ENCODE measurements around the gene CALM1.

Gene CALM1

DNA sequence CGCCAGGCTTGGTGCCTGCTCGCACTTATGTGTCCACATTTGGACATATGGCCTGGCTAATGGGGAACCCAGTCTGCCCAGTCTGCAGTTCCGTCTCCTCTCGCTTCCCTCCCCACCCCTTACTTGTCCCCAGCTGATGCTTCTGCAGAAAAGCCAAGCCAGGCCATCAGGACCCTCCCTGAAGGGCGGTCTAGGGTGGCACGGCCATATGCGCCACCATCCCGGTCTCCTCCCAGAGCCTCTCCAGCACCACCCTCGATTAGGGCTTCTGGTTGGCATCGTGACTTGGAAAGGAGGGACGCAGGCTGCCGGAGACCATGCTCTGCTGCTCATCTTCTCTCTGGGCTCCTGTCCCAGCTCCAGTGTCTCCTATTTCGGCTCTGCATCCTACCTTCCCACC lies 54.6 kb downstream of the CALM1 start:
- POLR2A ChIA-PET = no interaction called here
- TF ChIP-seq TRIM28 (IDR thresholded peaks at IDR 0.05; ENCODE audit: borderline replicate concordance, low read length) = no peak
- TF ChIP-seq ZNF280D (tag by site-specific recombination; IDR thresholded peaks at IDR 0.05) = no peak
- TF ChIP-seq AEBP2 (tag by site-specific recombination; IDR thresholded peaks at IDR 0.05; ENCODE audit: borderline replicate concordance) = no peak
- TF ChIP-seq, protein P1, sequence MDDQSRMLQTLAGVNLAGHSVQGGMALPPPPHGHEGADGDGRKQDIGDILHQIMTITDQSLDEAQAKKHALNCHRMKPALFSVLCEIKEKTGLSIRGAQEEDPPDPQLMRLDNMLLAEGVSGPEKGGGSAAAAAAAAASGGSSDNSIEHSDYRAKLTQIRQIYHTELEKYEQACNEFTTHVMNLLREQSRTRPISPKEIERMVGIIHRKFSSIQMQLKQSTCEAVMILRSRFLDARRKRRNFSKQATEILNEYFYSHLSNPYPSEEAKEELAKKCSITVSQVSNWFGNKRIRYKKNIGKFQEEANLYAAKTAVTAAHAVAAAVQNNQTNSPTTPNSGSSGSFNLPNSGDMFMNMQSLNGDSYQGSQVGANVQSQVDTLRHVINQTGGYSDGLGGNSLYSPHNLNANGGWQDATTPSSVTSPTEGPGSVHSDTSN (CRISPR knock-in tag; IDR thresholded peaks at IDR 0.05) = no peak
- no peak for TF ChIP-seq ZNF521 (tag by site-specific recombination; IDR thresholded peaks at IDR 0.05)
- no peak for TF ChIP-seq ZIC2 (tag by site-specific recombination; IDR thresholded peaks at IDR 0.05)
- no peaks in the 10 kb centered on the region for H3K4me1 ChIP-seq (ENCODE audit: control insufficient read depth, insufficient read depth, low read length)

DNA sequence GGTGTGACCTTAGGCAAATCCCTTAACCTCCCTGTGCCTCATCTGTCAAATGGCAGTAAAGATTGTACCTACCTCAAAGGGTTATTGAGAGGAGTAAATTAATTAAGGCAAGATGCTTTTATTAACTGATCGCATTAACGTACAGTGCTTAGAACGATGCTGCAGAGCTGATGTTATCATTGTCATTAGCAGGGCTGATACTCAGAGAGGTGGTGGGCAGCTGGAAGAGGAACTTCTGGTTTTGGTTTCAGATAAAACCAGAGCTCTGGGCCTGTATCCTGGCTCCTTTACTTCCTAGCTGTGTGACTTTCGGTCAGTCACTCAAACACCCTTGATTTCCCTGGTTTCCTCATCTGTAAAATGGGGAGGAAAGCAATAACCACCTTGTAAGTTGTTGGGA lies 55.1 kb downstream of the CALM1 start:
- H3K9me3 ChIP-seq (ENCODE audit: control insufficient read depth, insufficient read depth, low read depth, low read length) = no peaks in the 10 kb centered on the region
- no peak overlapping the region for H3K27ac ChIP-seq (ENCODE audit: extremely low read depth, low read depth, low read length)
- no peak for TF ChIP-seq ZNF660 (tag by site-specific recombination; IDR thresholded peaks at IDR 0.05)
- TF ChIP-seq ZNF221 (tag by site-specific recombination; IDR thresholded peaks at IDR 0.05; ENCODE audit: borderline replicate concordance) = no peak
- TF ChIP-seq, protein P2, sequence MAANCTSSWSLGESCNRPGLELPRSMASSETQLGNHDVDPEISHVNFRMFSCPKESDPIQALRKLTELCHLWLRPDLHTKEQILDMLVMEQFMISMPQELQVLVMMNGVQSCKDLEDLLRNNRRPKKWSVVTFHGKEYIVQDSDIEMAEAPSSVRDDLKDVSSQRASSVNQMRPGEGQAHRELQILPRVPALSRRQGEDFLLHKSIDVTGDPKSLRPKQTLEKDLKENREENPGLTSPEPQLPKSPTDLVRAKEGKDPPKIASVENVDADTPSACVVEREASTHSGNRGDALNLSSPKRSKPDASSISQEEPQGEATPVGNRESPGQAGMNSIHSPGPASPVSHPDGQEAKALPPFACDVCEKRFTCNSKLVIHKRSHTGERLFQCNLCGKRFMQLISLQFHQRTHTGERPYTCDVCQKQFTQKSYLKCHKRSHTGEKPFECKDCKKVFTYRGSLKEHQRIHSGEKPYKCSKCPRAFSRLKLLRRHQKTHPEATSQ (tag by site-specific recombination; IDR thresholded peaks at IDR 0.05) = no peak
- no peak for TF ChIP-seq ZNF280C (tag by site-specific recombination; IDR thresholded peaks at IDR 0.05)
- no peak for TF ChIP-seq ZNF585B (tag by site-specific recombination; IDR thresholded peaks at IDR 0.05)
- no peak for TF ChIP-seq SCRT2 (tag by site-specific recombination; IDR thresholded peaks at IDR 0.05)
- no peak for TF ChIP-seq ZNF10 (tag by site-specific recombination; IDR thresholded peaks at IDR 0.05)
- no peaks in the 10 kb centered on the region for H3K4me1 ChIP-seq (ENCODE audit: control insufficient read depth, insufficient read depth, low read length)
- CTCF ChIA-PET = interaction anchor here (0.5 kb wide), 1 partner anchor 184 kb away, joined by 3 read pairs; no protein-coding TSS in a partner anchor
- H3K36me3 ChIP-seq (ENCODE audit: control insufficient read depth in 2 of 2, insufficient read depth in 1 of 2, low read length in 2 of 2) = no peaks in the 10 kb centered on the region
- no peak overlapping the region for H3K4me3 ChIP-seq (ENCODE audit: low read depth, low read length)
- POLR2A ChIA-PET = no interaction called here

More for the DNA sequence above, 54.6 kb downstream of the CALM1 start:
- H3K4me3 ChIP-seq (ENCODE audit: low read depth, low read length) = no peak overlapping the region
- CTCF ChIA-PET = interaction anchor here (0.5 kb wide), 2 partner anchors 47 to 185 kb away, joined by 3 read pairs; no protein-coding TSS in a partner anchor
- no peaks in the 10 kb centered on the region for H3K9me3 ChIP-seq (ENCODE audit: control insufficient read depth, insufficient read depth, low read depth, low read length)
- no peak overlapping the region for H3K27ac ChIP-seq (ENCODE audit: extremely low read depth, low read depth, low read length)
- H3K36me3 ChIP-seq (ENCODE audit: control insufficient read depth in 2 of 2, insufficient read depth in 1 of 2, low read length in 2 of 2) = no peaks in the 10 kb centered on the region

All from HEK293 (cell line).